Measurements from ENCODE around the gene PIEZO2.

The PIEZO2 gene

DNA sequence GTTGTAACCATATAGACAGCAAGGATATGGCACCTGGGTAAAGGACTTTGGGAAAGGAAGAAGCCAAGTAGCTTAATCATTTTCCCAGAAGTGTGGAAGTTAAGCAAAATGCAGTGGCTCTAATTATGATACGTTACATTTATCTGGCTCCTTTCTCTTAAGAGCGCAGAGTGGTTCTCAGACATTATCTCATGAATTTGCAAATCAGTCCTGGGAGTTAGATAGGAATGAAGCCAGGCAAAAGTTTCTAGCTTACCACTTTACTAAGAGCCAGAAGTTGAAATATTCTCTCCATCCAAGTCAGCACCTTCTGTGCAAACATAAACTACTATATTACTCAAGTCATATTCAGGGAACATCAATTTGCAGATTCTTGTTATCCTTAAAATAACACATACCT is 10.9 kb upstream of the PIEZO2 start:
- TF ChIP-seq, protein P1, sequence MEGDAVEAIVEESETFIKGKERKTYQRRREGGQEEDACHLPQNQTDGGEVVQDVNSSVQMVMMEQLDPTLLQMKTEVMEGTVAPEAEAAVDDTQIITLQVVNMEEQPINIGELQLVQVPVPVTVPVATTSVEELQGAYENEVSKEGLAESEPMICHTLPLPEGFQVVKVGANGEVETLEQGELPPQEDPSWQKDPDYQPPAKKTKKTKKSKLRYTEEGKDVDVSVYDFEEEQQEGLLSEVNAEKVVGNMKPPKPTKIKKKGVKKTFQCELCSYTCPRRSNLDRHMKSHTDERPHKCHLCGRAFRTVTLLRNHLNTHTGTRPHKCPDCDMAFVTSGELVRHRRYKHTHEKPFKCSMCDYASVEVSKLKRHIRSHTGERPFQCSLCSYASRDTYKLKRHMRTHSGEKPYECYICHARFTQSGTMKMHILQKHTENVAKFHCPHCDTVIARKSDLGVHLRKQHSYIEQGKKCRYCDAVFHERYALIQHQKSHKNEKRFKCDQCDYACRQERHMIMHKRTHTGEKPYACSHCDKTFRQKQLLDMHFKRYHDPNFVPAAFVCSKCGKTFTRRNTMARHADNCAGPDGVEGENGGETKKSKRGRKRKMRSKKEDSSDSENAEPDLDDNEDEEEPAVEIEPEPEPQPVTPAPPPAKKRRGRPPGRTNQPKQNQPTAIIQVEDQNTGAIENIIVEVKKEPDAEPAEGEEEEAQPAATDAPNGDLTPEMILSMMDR (IDR thresholded peaks at IDR 0.05; ENCODE audit: insufficient read depth, low read length): no peak
- TF ChIP-seq SPI1 (IDR thresholded peaks at IDR 0.05; ENCODE audit: borderline replicate concordance, low read depth) (no peak), GABPA (IDR thresholded peaks at IDR 0.05; ENCODE audit: low read depth) (no peak), POLR2AphosphoS5 (IDR thresholded peaks at IDR 0.05; ENCODE audit: low read depth) (no peak)
- TF ChIP-seq, protein P2, sequence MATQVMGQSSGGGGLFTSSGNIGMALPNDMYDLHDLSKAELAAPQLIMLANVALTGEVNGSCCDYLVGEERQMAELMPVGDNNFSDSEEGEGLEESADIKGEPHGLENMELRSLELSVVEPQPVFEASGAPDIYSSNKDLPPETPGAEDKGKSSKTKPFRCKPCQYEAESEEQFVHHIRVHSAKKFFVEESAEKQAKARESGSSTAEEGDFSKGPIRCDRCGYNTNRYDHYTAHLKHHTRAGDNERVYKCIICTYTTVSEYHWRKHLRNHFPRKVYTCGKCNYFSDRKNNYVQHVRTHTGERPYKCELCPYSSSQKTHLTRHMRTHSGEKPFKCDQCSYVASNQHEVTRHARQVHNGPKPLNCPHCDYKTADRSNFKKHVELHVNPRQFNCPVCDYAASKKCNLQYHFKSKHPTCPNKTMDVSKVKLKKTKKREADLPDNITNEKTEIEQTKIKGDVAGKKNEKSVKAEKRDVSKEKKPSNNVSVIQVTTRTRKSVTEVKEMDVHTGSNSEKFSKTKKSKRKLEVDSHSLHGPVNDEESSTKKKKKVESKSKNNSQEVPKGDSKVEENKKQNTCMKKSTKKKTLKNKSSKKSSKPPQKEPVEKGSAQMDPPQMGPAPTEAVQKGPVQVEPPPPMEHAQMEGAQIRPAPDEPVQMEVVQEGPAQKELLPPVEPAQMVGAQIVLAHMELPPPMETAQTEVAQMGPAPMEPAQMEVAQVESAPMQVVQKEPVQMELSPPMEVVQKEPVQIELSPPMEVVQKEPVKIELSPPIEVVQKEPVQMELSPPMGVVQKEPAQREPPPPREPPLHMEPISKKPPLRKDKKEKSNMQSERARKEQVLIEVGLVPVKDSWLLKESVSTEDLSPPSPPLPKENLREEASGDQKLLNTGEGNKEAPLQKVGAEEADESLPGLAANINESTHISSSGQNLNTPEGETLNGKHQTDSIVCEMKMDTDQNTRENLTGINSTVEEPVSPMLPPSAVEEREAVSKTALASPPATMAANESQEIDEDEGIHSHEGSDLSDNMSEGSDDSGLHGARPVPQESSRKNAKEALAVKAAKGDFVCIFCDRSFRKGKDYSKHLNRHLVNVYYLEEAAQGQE (IDR thresholded peaks at IDR 0.05; ENCODE audit: insufficient replicate concordance, low read depth): no peak
- H3K27me3 ChIP-seq (ENCODE audit: insufficient read depth, poor library complexity, severe bottlenecking): peaks cover 1% of the 10 kb centered on the region
- DNase-seq (ENCODE audit: low read depth in 1 of 2, low spot score in 1 of 2): no peak
- H3K27ac ChIP-seq (replicated peaks): no peak overlapping the region
- no peak overlapping the region for H3K4me3 ChIP-seq (replicated peaks; ENCODE audit: insufficient read depth, low read length)

DNA sequence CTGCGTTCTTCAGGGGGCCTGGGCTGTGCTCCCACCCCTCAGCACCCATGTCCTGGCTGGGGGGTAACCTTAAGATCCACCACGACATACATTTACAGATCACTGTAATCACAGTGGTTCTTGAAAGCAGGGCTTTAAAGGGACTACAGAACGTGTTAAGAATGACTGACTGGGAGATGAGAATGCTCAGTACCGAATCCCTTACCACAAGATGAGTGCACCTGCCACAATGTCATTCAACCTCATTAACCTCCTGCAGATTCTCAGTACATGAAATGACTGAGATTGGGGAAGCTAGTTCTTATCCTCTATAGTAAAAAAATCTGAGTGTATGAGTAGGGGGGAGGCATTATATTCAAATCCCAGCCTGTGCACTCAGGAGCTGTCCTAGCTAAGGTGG is 10.5 kb upstream of the PIEZO2 start:
- H3K27ac ChIP-seq (replicated peaks): no peak overlapping the region
- TF ChIP-seq, protein P2 (IDR thresholded peaks at IDR 0.05; ENCODE audit: insufficient replicate concordance, low read depth): no peak
- TF ChIP-seq, protein P1 (IDR thresholded peaks at IDR 0.05; ENCODE audit: insufficient read depth, low read length): no peak
- TF ChIP-seq GABPA (IDR thresholded peaks at IDR 0.05; ENCODE audit: low read depth) (no peak), POLR2AphosphoS5 (IDR thresholded peaks at IDR 0.05; ENCODE audit: low read depth) (no peak), SPI1 (IDR thresholded peaks at IDR 0.05; ENCODE audit: borderline replicate concordance, low read depth) (no peak)
- peaks cover 1% of the 10 kb centered on the region for H3K27me3 ChIP-seq (ENCODE audit: insufficient read depth, poor library complexity, severe bottlenecking)

DNA sequence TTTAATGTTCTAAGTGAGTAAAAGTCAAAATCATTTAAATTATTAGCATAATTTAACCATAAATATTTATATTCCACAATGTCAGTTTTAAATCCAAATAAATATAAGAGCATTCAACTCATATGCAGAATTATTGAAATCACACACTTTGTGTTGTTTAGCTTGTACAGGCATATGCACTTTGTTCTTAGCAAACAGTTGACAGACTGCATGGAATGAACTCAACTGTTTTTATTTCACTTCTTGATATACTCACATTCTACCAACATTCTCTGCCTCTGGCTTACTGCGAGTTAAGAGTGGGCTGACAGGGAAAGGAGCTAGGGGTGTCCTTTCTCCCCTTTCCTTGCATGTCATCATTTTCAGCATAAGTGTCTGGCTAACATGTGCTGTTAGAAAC is 7.6 kb upstream of the PIEZO2 start:
- TF ChIP-seq GABPA (IDR thresholded peaks at IDR 0.05; ENCODE audit: low read depth) (no peak), SPI1 (IDR thresholded peaks at IDR 0.05; ENCODE audit: borderline replicate concordance, low read depth) (no peak), POLR2AphosphoS5 (IDR thresholded peaks at IDR 0.05; ENCODE audit: low read depth) (no peak)
- TF ChIP-seq, protein P1 (IDR thresholded peaks at IDR 0.05; ENCODE audit: insufficient read depth, low read length): no peak
- TF ChIP-seq, protein P2 (IDR thresholded peaks at IDR 0.05; ENCODE audit: insufficient replicate concordance, low read depth): no peak
- Histone ChIP-seq H3K27ac (replicated peaks) (no peak overlapping the region), H3K27me3 (ENCODE audit: insufficient read depth, poor library complexity, severe bottlenecking) (peaks cover 5% of the 10 kb centered on the region), H3K4me3 (replicated peaks; ENCODE audit: insufficient read depth, low read length) (no peak overlapping the region)
- DNase-seq (ENCODE audit: low read depth in 1 of 2, low spot score in 1 of 2): no peak

More for the DNA sequence above, 10.5 kb upstream of the PIEZO2 start:
- no peak for DNase-seq (ENCODE audit: low read depth in 1 of 2, low spot score in 1 of 2)
- no peak overlapping the region for H3K4me3 ChIP-seq (replicated peaks; ENCODE audit: insufficient read depth, low read length)
